ENCODE results near the gene AP2M1. TPM values are rescaled to one million over a fixed set of nuclear protein-coding genes. Genes with fewer than 3 reads are reported as not detected.
"Not testable (repeated sequence)": the region's sequence is repeated elsewhere in the genome, so short reads cannot be mapped to it uniquely, and the experiment has no call there.

Gene AP2M1
- polyA plus RNA-seq, 1 donor from 2014 or later, result 551 TPM

DNA sequence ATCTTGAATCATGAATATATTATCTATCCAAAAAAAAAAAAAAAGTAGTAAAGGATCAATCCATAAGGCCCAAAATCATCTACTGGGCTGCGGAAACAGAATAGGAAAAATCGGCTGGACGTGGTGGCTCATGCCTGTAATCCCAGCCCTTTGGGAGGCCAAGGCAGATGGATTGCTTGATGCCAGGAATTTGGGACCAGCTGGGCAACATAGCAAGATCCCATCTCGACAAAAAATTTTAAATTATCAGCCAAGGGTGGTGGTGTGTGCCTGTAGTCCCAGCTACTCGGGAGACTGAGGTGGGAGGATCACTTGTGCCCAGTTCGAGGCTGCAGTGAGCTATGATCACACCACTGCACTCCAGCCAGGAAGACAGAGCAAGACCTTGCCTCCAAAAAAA lies 25.5 kb upstream of the AP2M1 start:
- H3K36me3 ChIP-seq (ENCODE audit: insufficient read depth, low read length), result no peaks in the 10 kb centered on the region
- no peak overlapping the region for H3K27ac ChIP-seq (ENCODE audit: low read length)
- H3K79me2 ChIP-seq (replicated peaks; ENCODE audit: insufficient read depth, low read length), result peaks cover under 1% of the 10 kb centered on the region
- H2AFZ ChIP-seq (ENCODE audit: low read depth, low read length), result no peak overlapping the region
- no peak overlapping the region for H3K9ac ChIP-seq (ENCODE audit: low read length)
- H3F3A ChIP-seq (ENCODE audit: insufficient read depth, low read length, poor library complexity, severe bottlenecking), result no peaks in the 10 kb centered on the region
- H3K9me3 ChIP-seq (ENCODE audit: low read length), result no peaks in the 10 kb centered on the region
- TF ChIP-seq RAD21 (conservative IDR thresholded peaks at IDR 0.05), result no peak
- TF ChIP-seq REST (IDR thresholded peaks at IDR 0.05; ENCODE audit: borderline replicate concordance), result no peak
- TF ChIP-seq EZH2 (IDR thresholded peaks at IDR 0.05; ENCODE audit: borderline replicate concordance, insufficient read depth, low read length, poor library complexity, severe bottlenecking), result no peak
- TF ChIP-seq TAF1 (IDR thresholded peaks at IDR 0.05; ENCODE audit: low read depth), result no peak
- TF ChIP-seq, protein P1, sequence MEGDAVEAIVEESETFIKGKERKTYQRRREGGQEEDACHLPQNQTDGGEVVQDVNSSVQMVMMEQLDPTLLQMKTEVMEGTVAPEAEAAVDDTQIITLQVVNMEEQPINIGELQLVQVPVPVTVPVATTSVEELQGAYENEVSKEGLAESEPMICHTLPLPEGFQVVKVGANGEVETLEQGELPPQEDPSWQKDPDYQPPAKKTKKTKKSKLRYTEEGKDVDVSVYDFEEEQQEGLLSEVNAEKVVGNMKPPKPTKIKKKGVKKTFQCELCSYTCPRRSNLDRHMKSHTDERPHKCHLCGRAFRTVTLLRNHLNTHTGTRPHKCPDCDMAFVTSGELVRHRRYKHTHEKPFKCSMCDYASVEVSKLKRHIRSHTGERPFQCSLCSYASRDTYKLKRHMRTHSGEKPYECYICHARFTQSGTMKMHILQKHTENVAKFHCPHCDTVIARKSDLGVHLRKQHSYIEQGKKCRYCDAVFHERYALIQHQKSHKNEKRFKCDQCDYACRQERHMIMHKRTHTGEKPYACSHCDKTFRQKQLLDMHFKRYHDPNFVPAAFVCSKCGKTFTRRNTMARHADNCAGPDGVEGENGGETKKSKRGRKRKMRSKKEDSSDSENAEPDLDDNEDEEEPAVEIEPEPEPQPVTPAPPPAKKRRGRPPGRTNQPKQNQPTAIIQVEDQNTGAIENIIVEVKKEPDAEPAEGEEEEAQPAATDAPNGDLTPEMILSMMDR (IDR thresholded peaks at IDR 0.05; ENCODE audit: poor library complexity, severe bottlenecking), result no peak
- no peak for TF ChIP-seq POLR2AphosphoS5 (IDR thresholded peaks at IDR 0.05)
- no peak for TF ChIP-seq EP300 (conservative IDR thresholded peaks at IDR 0.05; ENCODE audit: poor library complexity, severe bottlenecking)
- no peak for TF ChIP-seq MXI1 (conservative IDR thresholded peaks at IDR 0.05; ENCODE audit: poor library complexity, severe bottlenecking)
- TF ChIP-seq SMC3 (conservative IDR thresholded peaks at IDR 0.05; ENCODE audit: poor library complexity), result no peak
- no peaks in the 10 kb centered on the region for H3K9me2 ChIP-seq (ENCODE audit: insufficient read depth, low read length)
- H3K4me3 ChIP-seq (ENCODE audit: low read length), result no peak overlapping the region
- H4K20me1 ChIP-seq (ENCODE audit: insufficient read depth), result no peaks in the 10 kb centered on the region
- no peaks in the 10 kb centered on the region for H3K27me3 ChIP-seq (ENCODE audit: insufficient read depth, low read depth, low read length)
- no peak overlapping the region for H3K4me2 ChIP-seq (ENCODE audit: low read length)

GRCh38 chr3:184149770-184150169 lies 24.9 kb upstream of the AP2M1 start:
- H2AFZ ChIP-seq (ENCODE audit: low read depth, low read length); H4K20me1 ChIP-seq (ENCODE audit: insufficient read depth); H3K27me3 ChIP-seq (ENCODE audit: insufficient read depth, low read depth, low read length); H3K4me3 ChIP-seq (ENCODE audit: low read length); H3K4me2 ChIP-seq (ENCODE audit: low read length); H3K9me3 ChIP-seq (ENCODE audit: low read length); H3K79me2 ChIP-seq (replicated peaks; ENCODE audit: insufficient read depth, low read length); H3F3A ChIP-seq (ENCODE audit: insufficient read depth, low read length, poor library complexity, severe bottlenecking); H3K27ac ChIP-seq (ENCODE audit: low read length); H3K9ac ChIP-seq (ENCODE audit: low read length); H3K36me3 ChIP-seq (ENCODE audit: insufficient read depth, low read length); H3K9me2 ChIP-seq (ENCODE audit: insufficient read depth, low read length): not testable (repeated sequence)
